HEK293 (cell line): ENCODE results near the gene ISG20L2.
A peak's percentile ranks its signal among the peaks of the same experiment; 100 is the strongest.

Source experiments
- CTCF ChIA-PET: fragments of 350-600 bp; formaldehyde crosslinking; extraction: SDS; loops from one replicate; lab custom pipeline; 2021; ENCODE audit warnings: antibody characterized with exemption; lab: Yijun Ruan, JAX
- POLR2A ChIA-PET: fragments of 300-600 bp; formaldehyde crosslinking; extraction: SDS; loops from one replicate; lab custom pipeline; 2020; ENCODE audit warnings: antibody characterized with exemption, inconsistent platforms; lab: Yijun Ruan, JAX
- H3K27ac ChIP-seq: fragments of 200-500 bp; sonication (Bioruptor generic); 2 replicates; pipeline ENCODE4 v1.5.1; 2014; ENCODE audit warnings: low read depth, low read length, control low read depth, inconsistent platforms; ENCODE audit errors: extremely low read depth
- H3K36me3 ChIP-seq, 2 experiments: fragments of 200-500 bp in 1 of 2; sonication (Bioruptor generic) in 1 of 2; 1 replicate in 1 of 2; 2 replicates in 1 of 2; pipeline ENCODE4 v1.5.1; 2014 to 2017; ENCODE audit warnings: inconsistent platforms in 2 of 2, low read length in 2 of 2; ENCODE audit not compliant: control insufficient read depth in 2 of 2, insufficient read depth in 1 of 2
- H3K4me1 ChIP-seq: fragments of 200-500 bp; sonication (Bioruptor generic); 2 replicates; pipeline ENCODE4 v1.5.1; 2014; ENCODE audit warnings: mild to moderate bottlenecking, low read length, inconsistent platforms; ENCODE audit not compliant: control insufficient read depth, insufficient read depth
- H3K4me3 ChIP-seq: 2 replicates; pipeline ENCODE4 v1.5.1; 2011; ENCODE audit warnings: low read depth, mild to moderate bottlenecking, control low read depth, low read length, moderate library complexity
- H3K9me3 ChIP-seq: fragments of 200-500 bp; sonication (Bioruptor generic); 2 replicates; pipeline ENCODE4 v1.5.1; 2014; ENCODE audit warnings: low read depth, low read length, inconsistent platforms; ENCODE audit not compliant: control insufficient read depth, insufficient read depth
- GLI2 ChIP-seq: fragments of 450-650 bp; formaldehyde crosslinking; IDR thresholded peaks from 2 replicates; pipeline ENCODE4; 2017; ENCODE audit warnings: missing biosample characterization, missing genetic modification characterization, low read depth, borderline replicate concordance
- GLIS1 ChIP-seq: fragments of 450-650 bp; formaldehyde crosslinking; IDR thresholded peaks from 2 replicates; pipeline ENCODE4 v1.5.1; 2016; ENCODE audit warnings: missing biosample characterization, missing genetic modification characterization
- HOXA7 ChIP-seq: sonication (generic); formaldehyde crosslinking; IDR thresholded peaks from 2 replicates; pipeline ENCODE4 v1.8.1; 2022; ENCODE audit warnings: missing genetic modification reagents, borderline replicate concordance
- KLF8 ChIP-seq: fragments of 450-650 bp; formaldehyde crosslinking; IDR thresholded peaks from 2 replicates; pipeline ENCODE4 v1.5.1; 2016; ENCODE audit warnings: missing biosample characterization, missing genetic modification characterization
- PRDM10 ChIP-seq: fragments of 450-650 bp; formaldehyde crosslinking; IDR thresholded peaks from 2 replicates; pipeline ENCODE4 v1.5.1; 2016; ENCODE audit warnings: missing biosample characterization, missing genetic modification characterization
- PRDM6 ChIP-seq: fragments of 450-650 bp; formaldehyde crosslinking; IDR thresholded peaks from 2 replicates; pipeline ENCODE4 v1.5.1; 2017; ENCODE audit warnings: missing biosample characterization, missing genetic modification characterization
- SCRT1 ChIP-seq: fragments of 450-650 bp; formaldehyde crosslinking; IDR thresholded peaks from 2 replicates; pipeline ENCODE4 v1.5.1; 2016; ENCODE audit warnings: missing biosample characterization, missing genetic modification characterization, borderline replicate concordance
- SP2 ChIP-seq: fragments of 450-650 bp; formaldehyde crosslinking; IDR thresholded peaks from 2 replicates; pipeline ENCODE4 v1.5.1; 2016; ENCODE audit warnings: missing biosample characterization, missing genetic modification characterization
- TRIM28 ChIP-seq: IDR thresholded peaks from 2 replicates; pipeline ENCODE4 v1.6.1; 2011; ENCODE audit warnings: low read length, control low read depth, borderline replicate concordance
- ZBTB44 ChIP-seq: fragments of 450-650 bp; IDR thresholded peaks from 2 replicates; pipeline ENCODE4 v1.5.1; 2018; ENCODE audit warnings: missing biosample characterization, mild to moderate bottlenecking, missing genetic modification characterization
- ZBTB7A ChIP-seq: fragments of 450-650 bp; formaldehyde crosslinking; IDR thresholded peaks from 2 replicates; pipeline ENCODE4 v1.5.1; 2016; ENCODE audit warnings: low read depth, missing biosample characterization, missing genetic modification characterization
- ZNF138 ChIP-seq: fragments of 450-650 bp; formaldehyde crosslinking; IDR thresholded peaks from 2 replicates; pipeline ENCODE4 v1.5.1; 2016; ENCODE audit warnings: missing biosample characterization, missing genetic modification characterization, borderline replicate concordance
- ZNF174 ChIP-seq: fragments of 450-650 bp; formaldehyde crosslinking; IDR thresholded peaks from 2 replicates; pipeline ENCODE4 v1.5.0; 2017; ENCODE audit warnings: missing biosample characterization, mild to moderate bottlenecking, missing genetic modification characterization
- ZNF2 ChIP-seq: fragments of 450-650 bp; formaldehyde crosslinking; IDR thresholded peaks from 2 replicates; pipeline ENCODE4 v1.5.1; 2016; ENCODE audit warnings: missing biosample characterization, missing genetic modification characterization
- ZNF366 ChIP-seq: fragments of 450-650 bp; formaldehyde crosslinking; conservative IDR thresholded peaks from 2 replicates; pipeline ENCODE4 v1.5.1; 2016; ENCODE audit warnings: missing biosample characterization, missing genetic modification characterization
- ZNF398 ChIP-seq: fragments of 450-650 bp; formaldehyde crosslinking; IDR thresholded peaks from 2 replicates; pipeline ENCODE4 v1.5.1; 2017; ENCODE audit warnings: missing biosample characterization, missing genetic modification characterization
- ZNF426 ChIP-seq: fragments of 450-650 bp; formaldehyde crosslinking; IDR thresholded peaks from 2 replicates; pipeline ENCODE4 v1.5.1; 2017; ENCODE audit warnings: missing biosample characterization, missing genetic modification characterization, mild to moderate bottlenecking, inconsistent platforms, moderate library complexity
- ZNF624 ChIP-seq: fragments of 450-650 bp; formaldehyde crosslinking; IDR thresholded peaks from 2 replicates; pipeline ENCODE4 v1.5.1; 2017; ENCODE audit warnings: missing biosample characterization, missing genetic modification characterization
- ZNF664 ChIP-seq: fragments of 450-650 bp; formaldehyde crosslinking; IDR thresholded peaks from 2 replicates; pipeline ENCODE4 v1.5.1; 2016; ENCODE audit warnings: missing biosample characterization, missing genetic modification characterization
- ZNF76 ChIP-seq: fragments of 450-650 bp; formaldehyde crosslinking; IDR thresholded peaks from 2 replicates; pipeline ENCODE4; 2016; ENCODE audit warnings: low read depth, missing biosample characterization, missing genetic modification characterization, borderline replicate concordance

ISG20L2 gene

GRCh38 chr1:156746406-156746727 lies 17.8 kb upstream of the ISG20L2 start (continued):
- TF ChIP-seq ZBTB44 (tag by site-specific recombination) (no peak), ZNF366 (tag by site-specific recombination) (no peak), ZNF76 (no peak), ZNF174 (tag by site-specific recombination) (no peak), GLI2 (tag by site-specific recombination) (no peak), ZNF624 (no peak), ZNF398 (no peak)

GRCh38 chr1:156745881-156746280 lies 17.3 kb upstream of the ISG20L2 start:
- ChIA-PET POLR2A (interaction anchor here (0.7 to 3.1 kb wide), 3 partner anchors 17 to 31 kb away, joined by 6 to 24 read pairs (median 19); partner anchors contain the start of genes ISG20L2, METTL25B and PRCC), CTCF (interaction anchor here (0.8 to 1.5 kb wide), 3 partner anchors 18 to 115 kb away, joined by 3 to 5 read pairs (median 3); partner anchors contain the start of genes ISG20L2, METTL25B and NTRK1)
- H3K9me3 ChIP-seq, result no peaks in the 10 kb centered on the region
- peak overlapping the region; percentile 92 for H3K27ac ChIP-seq
- H3K4me3 ChIP-seq, result no peak overlapping the region
- TF ChIP-seq HOXA7 (no peak), ZNF2 (no peak), ZNF664 (tag by site-specific recombination) (no peak), KLF8 (tag by site-specific recombination) (no peak), SP2 (tag by site-specific recombination) (no peak), TRIM28 (no peak)
- peaks cover 0 to 51% of the 10 kb centered on the region in 2 experiments; a peak in 1 of 3 replicates for H3K36me3 ChIP-seq
- peaks cover 11% of the 10 kb centered on the region; the same call in 1 of the 2 replicates for H3K4me1 ChIP-seq

- no peaks in the 10 kb centered on the region for H3K9me3 ChIP-seq
- peaks cover 11% of the 10 kb centered on the region; the same call in 1 of the 2 replicates for H3K4me1 ChIP-seq
- H3K4me3 ChIP-seq, result no peak overlapping the region
- H3K27ac ChIP-seq, result peak overlapping the region; percentile 33; the same call in 1 of the 2 replicates
- H3K36me3 ChIP-seq, result peaks cover 0 to 51% of the 10 kb centered on the region in 2 experiments; a peak in 1 of 3 replicates
- POLR2A ChIA-PET, result interaction anchor here (1.3 kb wide), 1 partner anchor 22 kb away, joined by 3 read pairs; the partner anchor contains the start of gene PRCC
- TF ChIP-seq PRDM10 (no peak), SCRT1 (tag by site-specific recombination) (no peak), PRDM6 (tag by site-specific recombination) (no peak), GLIS1 (tag by site-specific recombination) (0 out of 2 replicates have a peak, but pooled peaks have one; percentile 10), ZNF426 (tag by site-specific recombination) (no peak), ZNF138 (tag by site-specific recombination) (no peak), ZBTB7A (tag by site-specific recombination) (no peak)
- TF ChIP-seq, all 188 proteins: peak for 1
- CTCF ChIA-PET, result interaction anchor here (0.5 kb wide), 1 partner anchor 166 kb away, joined by 3 read pairs; no protein-coding TSS in a partner anchor
Measured at GRCh38 chr1:156744786-156745419, 16.3 kb upstream of the ISG20L2 start.
